ENCODE measurements around the gene SLC11A1. TPM values are rescaled to one million over a fixed set of nuclear protein-coding genes. Genes with fewer than 3 reads are reported as not detected.
A peak's percentile ranks its signal among the peaks of the same experiment; 100 is the strongest.

SLC11A1 gene
- total and polyA plus RNA-seq, 7 donors = 0.96 to 3.9 (median 2.2) TPM

- 88 to 91% (median 88%) methylated on average over 8 of the region's 8 CpGs for WGBS, 3 donors
- Histone ChIP-seq H3K4me3 (no peak overlapping the region), H3K9me3 (no peaks in the 10 kb centered on the region), H3K27me3 (ENCODE audit: insufficient read depth in 3 of 3, low read length in 2 of 3) (no peaks in the 10 kb centered on the region), H3K4me1 (no peaks in the 10 kb centered on the region), H3K36me3 (ENCODE audit: insufficient read depth in 1 of 2, low read depth in 1 of 2) (no peaks in the 10 kb centered on the region), H3K27ac (no peak overlapping the region)
- intact Hi-C loops (cut with DNase I) = no loop called here
- DNase-seq (peak in 1 of 2 donors; percentile 28), ATAC-seq (no peak)
- no peak for TF ChIP-seq CTCF (IDR thresholded peaks at IDR 0.05)
Observed at GRCh38 chr2:218432676-218433365, 50.7 kb downstream of the SLC11A1 start.

DNA sequence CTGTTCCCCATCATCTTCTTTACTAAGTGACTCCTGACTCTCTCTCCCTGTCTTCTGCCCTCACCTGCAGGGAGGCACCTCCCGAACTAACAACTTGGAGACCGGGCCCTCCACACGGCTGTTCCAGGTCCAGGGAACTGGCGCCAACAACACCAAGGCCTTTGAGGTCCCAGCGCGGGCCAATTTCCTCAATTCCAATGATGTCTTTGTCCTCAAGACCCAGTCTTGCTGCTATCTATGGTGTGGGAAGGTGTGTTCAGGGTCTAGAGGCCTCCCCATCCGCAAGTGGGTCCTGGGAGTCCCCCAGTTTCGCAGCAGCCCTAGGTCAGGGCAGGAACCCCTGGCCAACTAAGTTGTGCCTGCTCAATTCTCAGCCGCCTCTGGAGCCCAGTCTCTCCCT lies 52.4 kb downstream of the SLC11A1 start:
- WGBS, 3 donors = 87 to 92% (median 88%) methylated on average over 9 of the region's 9 CpGs
- intact Hi-C loops (cut with DNase I) = no loop called here
- H3K4me1 ChIP-seq = no peaks in the 10 kb centered on the region
- DNase-seq (peak in 1 of 2 donors; percentile 41), ATAC-seq (no peak)
- H3K27ac ChIP-seq = no peak overlapping the region
- no peak overlapping the region for H3K4me3 ChIP-seq
- no peaks in the 10 kb centered on the region for H3K27me3 ChIP-seq (ENCODE audit: insufficient read depth in 3 of 3, low read length in 2 of 3)
- H3K36me3 ChIP-seq (ENCODE audit: insufficient read depth in 1 of 2, low read depth in 1 of 2) = no peaks in the 10 kb centered on the region
- no peaks in the 10 kb centered on the region for H3K9me3 ChIP-seq
- TF ChIP-seq CTCF (IDR thresholded peaks at IDR 0.05) = no peak

DNA sequence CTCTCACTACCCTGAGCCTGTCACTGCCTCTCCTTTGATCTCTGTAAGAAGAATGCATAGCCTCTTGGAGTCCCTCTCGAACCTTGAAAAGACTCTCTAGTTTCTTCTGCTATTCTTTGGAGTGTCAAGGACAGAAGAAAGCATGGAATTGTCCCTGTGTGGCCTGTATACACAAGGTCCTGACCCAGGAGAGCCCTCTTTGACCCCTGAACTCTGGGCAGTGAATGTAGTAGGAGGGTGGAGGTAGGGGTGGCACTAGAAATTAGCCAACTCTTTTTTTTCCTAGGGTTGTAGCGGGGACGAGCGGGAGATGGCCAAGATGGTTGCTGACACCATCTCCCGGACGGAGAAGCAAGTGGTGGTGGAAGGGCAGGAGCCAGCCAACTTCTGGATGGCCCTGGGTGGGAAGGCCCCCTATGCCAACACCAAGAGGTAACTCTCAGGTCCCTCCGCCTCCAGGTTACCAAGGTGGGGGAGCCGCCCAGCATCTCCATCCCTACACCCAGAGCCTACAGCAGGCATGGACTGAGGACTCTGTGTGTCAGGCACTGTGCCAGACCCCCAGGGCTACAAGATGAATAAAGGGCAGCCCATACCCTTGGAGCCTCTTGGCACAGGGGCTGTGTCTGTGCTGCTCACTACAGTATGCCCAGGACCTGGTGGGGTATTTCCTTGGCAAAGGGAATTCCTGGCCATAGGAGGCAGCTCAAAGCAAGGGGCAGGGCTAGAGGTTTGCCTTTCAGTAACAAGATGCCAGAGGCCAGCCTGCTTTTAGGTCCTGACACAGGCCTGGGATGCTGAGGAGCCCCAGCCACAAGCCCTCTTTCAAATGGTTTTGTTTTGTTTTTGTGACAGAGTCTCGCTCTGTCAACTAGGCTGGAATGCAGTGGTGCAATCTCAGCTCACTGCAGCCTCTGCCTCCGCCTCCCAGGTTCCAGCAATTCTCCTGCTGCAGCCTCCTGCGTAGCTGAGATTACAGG lies 53.2 kb downstream of the SLC11A1 start:
- Histone ChIP-seq H3K4me1 (no peaks in the 10 kb centered on the region), H3K27me3 (ENCODE audit: insufficient read depth in 3 of 3, low read length in 2 of 3) (no peaks in the 10 kb centered on the region), H3K4me3 (no peak overlapping the region), H3K9me3 (no peaks in the 10 kb centered on the region), H3K27ac (no peak overlapping the region), H3K36me3 (ENCODE audit: insufficient read depth in 1 of 2, low read depth in 1 of 2) (no peaks in the 10 kb centered on the region)
- DNase-seq = peak in 1 of 2 donors; percentile 30
- intact Hi-C loops (cut with DNase I) = no loop called here
- no peak for TF ChIP-seq CTCF (IDR thresholded peaks at IDR 0.05)
- ATAC-seq = no peak
- WGBS, 3 donors = 89 to 92% (median 90%) methylated on average over 11 of the region's 11 CpGs

DNA sequence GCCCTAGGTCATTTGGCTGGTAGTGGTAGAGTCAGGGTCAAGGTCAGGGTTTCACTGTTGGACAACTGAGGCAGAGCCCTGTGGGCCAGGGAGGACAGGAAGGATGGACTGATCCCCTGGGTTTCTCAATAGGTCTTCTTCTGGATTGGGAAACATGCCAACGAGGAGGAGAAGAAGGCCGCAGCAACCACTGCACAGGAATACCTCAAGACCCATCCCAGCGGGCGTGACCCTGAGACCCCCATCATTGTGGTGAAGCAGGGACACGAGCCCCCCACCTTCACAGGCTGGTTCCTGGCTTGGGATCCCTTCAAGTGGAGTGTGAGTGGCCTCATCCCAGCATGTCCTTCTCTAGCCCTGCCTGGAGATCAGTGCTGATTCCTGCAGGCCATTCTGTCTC lies 54.9 kb downstream of the SLC11A1 start:
- Histone ChIP-seq H3K36me3 (ENCODE audit: insufficient read depth in 1 of 2, low read depth in 1 of 2) (no peaks in the 10 kb centered on the region), H3K4me1 (no peaks in the 10 kb centered on the region), H3K27ac (no peak overlapping the region), H3K27me3 (ENCODE audit: insufficient read depth in 3 of 3, low read length in 2 of 3) (no peaks in the 10 kb centered on the region), H3K4me3 (no peak overlapping the region), H3K9me3 (no peaks in the 10 kb centered on the region)
- intact Hi-C loops (cut with DNase I) = no loop called here
- peak in 1 of 2 donors; percentile 16 for DNase-seq
- ATAC-seq = no peak
- 80 to 94% (median 88%) methylated on average over 4 to 5 of the region's 5 CpGs for WGBS, 3 donors
- TF ChIP-seq CTCF (IDR thresholded peaks at IDR 0.05) = no peak
